RKO (cell line): ENCODE results near the gene NOD1.
"Not testable (repeated sequence)": the region's sequence is repeated elsewhere in the genome, so short reads cannot be mapped to it uniquely, and the experiment has no call there.

ENCODE experiments used
- DNase-seq: peaks from one replicate; pipeline ENCODE4 v3.0.0-alpha.2; 2016; ENCODE audit warnings: low spot score

NOD1 gene

GRCh38 chr7:30503274-30504212 lies 25.0 kb upstream of the NOD1 start:
- peak; percentile 55 for DNase-seq

- no peak for DNase-seq
Observed at GRCh38 chr7:30502470-30503251, 24.1 kb upstream of the NOD1 start.

DNA sequence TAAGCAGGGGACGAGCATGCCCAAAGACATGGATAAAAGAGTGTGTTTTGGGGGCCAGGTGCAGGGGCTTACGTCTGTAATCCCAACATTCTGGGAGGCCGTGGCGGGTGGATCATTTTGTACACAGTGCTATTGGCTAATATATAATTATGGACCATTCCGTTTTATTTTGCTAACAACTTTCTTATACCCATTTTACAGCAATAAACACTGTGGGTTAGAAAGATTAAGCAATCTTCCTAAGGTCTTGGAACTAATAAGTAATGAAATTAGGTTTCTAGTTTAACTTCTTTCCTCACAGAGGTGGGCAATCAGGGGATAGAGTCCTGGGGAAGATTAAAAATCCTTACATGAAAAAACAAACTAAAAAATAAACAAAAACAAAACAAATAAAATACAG lies 22.7 kb upstream of the NOD1 start:
- no peak for DNase-seq

GRCh38 chr7:30493228-30493627 lies 14.6 kb upstream of the NOD1 start:
- no peak for DNase-seq

GRCh38 chr7:30491417-30491816 lies 12.8 kb upstream of the NOD1 start:
- no peak for DNase-seq

- no peak for DNase-seq
Observed at GRCh38 chr7:30487371-30487770, 8.8 kb upstream of the NOD1 start.

- DNase-seq: no peak
Observed at GRCh38 chr7:30485667-30486066, 7.1 kb upstream of the NOD1 start.

DNA sequence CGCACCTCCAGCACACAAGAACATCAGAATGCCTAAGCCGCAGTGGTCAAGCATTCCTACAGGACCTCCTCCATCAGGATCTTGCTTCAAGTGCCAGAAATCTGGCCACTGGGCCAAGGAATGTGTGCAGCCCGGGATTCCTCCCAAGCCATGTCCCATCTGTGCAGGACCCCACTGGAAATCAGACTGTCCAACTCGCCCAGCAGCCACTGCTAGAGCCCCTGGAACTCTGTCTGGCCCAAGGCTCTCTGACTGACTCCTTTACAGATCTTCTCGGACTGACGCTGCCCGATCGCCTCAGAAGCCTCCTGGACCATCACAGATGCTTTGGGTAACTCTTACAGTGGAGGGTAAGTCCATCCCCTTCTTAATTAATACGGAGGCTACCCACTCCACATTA lies 2.8 kb upstream of the NOD1 start:
- DNase-seq: not testable (repeated sequence)

GRCh38 chr7:30479202-30480120 lies 877 bp upstream of the NOD1 start:
- DNase-seq: peak; percentile 54

DNA sequence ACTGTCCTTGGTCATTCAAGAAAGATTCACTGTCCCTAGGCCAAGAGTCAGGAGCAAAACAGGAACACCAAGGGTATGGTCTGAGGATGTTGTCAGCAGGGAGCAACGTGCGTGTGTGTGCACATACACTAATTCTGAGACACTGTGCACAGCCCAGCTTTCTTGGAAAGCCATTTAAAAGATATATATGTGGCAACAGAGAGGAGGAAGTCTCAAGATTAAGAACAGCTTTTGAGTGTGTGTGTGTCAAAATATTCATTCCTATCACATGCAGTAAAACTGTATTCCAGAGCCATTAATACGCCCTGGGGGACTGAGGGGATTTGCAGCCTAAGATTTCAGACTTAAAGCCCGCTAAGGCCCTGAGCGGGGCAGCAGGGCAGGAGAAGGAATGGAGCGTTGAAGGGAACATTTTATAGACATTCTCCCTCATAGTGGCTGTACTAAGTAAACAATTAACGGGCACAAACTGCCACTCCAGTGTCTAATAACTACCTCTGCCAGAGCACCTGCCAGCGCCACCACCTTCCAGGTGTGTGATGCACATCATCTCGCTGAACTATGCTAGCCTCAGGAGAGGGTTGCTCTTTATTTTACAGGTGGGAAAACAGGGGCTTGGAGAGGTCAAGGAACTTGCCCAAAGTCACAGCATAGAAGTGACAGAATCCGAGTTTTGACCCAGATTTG lies 2.0 kb downstream of the NOD1 start:
- DNase-seq: no peak

DNA sequence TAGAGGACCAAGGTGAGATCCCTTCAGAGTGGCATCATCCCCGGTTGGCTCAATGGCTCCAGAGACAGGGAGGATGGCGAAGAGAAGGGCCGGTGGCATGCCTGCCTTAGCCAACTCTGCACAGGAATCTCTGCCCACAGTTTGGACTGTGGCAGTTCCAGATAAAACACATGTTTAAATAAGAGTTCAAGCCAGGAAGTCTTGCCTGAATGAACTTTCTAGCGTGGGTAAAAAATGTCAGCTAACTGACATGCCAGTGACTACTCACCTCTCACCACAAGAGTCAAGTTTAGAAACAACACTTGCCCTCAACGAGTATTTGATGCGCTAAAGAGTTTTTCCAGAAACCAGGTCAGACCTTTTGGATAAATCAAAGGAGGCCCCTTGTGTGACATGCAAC lies 3.0 kb downstream of the NOD1 start:
- DNase-seq: no peak

GRCh38 chr7:30474893-30475292 lies 3.7 kb downstream of the NOD1 start:
- no peak for DNase-seq

- no peak for DNase-seq
Observed at GRCh38 chr7:30474485-30474884, 4.1 kb downstream of the NOD1 start.

GRCh38 chr7:30473903-30474302 lies 4.7 kb downstream of the NOD1 start:
- no peak for DNase-seq

DNA sequence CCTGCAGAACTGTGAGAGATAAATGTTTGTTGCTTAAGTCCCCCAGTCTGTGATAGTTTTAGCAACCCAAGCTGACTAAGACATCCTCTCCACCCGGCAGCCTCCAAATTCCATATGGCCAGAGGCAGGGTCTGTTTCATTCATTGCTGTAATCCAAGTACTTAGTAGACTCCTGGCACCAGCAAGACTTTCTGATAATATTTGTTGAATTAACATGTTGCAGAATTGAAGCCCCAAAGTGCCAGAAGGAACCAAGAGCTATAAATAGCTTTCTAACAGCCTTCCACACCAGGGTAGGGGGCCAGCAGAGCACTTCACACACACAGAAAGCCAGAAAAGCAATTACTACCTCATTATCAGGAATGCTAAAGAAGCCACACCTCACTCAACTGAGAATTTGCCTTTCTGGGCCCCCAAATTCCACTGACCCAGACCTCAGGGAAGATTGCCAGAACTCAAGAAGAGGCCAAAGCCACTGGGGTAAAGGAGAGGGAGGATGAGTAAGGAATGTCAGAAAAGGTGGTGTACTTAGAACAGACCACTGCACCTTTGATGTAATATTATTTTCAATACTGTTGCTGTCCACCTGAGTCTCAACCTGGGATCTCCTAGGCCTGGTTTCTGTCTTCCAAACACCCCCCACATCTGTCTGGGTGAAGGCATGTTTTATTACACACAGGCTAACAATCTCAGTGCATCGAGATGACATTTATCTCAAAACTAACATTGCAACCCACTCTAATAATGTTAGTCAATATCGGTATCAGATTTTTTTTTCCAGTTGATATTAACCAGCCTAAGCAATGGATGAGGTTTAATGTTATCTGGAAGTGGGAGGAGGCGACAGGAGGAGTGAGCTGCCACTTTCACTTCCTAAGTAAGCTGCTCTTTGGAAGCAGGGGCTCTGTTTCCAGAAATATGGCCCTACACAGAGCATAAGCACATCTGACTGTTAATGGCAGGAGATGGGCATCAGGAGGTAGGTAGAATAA lies 5.5 kb downstream of the NOD1 start:
- no peak for DNase-seq

GRCh38 chr7:30472081-30472783 lies 6.4 kb downstream of the NOD1 start:
- no peak for DNase-seq

DNA sequence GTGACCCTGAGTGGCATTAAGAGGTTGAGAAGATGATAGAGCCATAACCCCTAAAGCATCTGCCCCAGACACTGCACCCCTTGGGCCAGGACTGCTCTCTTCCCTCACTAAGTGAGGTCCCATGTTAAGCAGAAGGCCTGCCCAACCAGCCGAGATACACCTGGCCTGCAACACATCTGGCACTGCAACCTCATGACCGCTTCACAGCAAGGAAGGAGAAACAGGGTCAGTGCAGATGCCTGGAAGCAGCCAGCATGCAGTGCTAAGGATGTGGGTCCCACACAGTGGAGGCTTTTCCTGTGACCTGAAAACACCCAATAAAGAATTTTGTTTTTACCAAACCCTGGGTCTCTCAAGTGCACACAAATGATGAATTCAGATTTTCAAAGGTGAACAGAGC lies 7.4 kb downstream of the NOD1 start:
- no peak for DNase-seq

DNA sequence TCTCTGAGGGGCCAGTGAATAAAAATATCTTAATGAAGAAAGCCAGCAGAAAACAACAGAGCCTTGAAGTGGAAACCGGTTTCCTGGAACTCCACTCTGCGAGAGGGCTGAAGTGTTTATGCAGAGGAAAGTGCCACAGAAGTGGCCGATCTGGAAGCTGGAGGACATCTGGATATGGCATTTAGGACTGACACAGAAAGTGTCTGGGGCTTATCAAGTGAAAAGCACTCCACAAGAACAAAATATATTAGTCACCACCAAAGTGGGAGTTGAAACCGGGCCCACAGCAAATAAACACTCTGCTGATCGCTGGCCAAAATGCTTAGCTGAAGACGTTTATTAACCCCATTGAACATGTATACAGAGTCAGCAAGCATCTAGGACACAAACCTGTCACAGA lies 7.8 kb downstream of the NOD1 start:
- DNase-seq: no peak

DNA sequence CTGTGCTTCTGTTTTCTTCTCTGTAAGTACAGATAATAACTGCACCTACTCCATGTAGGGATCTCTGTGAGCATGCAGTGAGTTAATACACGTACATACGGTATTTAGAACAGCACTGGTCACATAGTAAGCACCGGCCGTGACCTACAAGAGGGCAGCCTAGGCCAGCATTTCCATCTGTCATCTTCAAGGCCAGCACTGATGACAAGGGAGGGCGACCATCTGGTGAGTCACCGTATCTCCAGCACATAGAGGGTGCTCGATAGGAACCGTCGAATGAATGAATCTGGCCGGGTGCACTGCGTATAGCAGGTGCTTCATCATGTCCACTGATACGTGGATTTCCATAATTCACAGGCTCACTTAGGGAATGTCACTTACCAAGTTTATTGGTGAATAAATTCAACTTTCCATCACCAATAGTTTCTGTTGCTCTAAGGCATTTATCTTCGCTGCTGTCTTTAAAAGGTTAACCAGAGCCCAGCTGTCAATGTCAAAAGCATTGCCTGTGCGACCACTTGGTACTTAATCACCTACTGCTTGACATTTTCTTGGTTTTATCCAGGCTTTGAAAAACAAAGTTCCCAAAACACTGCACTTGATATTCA lies 8.3 kb downstream of the NOD1 start:
- no peak for DNase-seq
